ENCODE measurements around the gene MVB12B.

Gene MVB12B

DNA sequence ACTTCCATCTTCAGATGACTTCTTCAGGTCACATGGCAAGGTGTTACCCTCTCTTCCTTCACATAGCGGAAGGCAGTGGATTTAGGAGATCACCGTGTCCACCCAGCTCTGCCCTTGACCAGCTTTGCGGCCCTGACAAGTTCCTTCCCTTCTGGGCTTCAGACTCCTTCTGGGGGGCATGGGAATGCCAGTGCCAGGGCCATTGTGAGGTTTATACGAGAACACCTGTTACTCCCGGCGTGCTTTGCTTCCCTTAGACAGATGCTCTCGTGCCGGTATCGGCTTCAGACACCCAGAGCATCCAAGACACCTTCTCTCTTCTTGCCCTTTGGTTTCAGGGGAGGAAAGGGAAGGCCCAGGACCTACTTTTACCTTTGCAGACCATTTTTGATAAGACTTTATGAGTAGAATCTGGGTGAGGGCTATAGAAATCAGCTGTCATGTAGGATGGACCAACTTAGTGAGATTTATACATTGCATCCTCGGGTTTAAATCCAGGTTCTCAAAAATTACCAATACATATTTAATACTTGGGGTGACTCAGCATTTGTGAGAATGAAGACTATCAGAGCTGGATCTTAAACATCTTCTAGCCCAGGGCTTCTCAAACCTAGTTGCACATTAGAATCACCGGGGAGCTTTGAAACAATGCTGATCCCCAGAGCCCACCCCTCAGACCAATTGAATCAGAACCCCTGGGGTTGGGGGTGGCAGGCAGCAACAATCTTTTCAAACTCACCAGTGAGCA is 138.2 kb downstream of the MVB12B start:
- H3K27ac ChIP-seq: no peak overlapping the region
- TF ChIP-seq, protein P1, sequence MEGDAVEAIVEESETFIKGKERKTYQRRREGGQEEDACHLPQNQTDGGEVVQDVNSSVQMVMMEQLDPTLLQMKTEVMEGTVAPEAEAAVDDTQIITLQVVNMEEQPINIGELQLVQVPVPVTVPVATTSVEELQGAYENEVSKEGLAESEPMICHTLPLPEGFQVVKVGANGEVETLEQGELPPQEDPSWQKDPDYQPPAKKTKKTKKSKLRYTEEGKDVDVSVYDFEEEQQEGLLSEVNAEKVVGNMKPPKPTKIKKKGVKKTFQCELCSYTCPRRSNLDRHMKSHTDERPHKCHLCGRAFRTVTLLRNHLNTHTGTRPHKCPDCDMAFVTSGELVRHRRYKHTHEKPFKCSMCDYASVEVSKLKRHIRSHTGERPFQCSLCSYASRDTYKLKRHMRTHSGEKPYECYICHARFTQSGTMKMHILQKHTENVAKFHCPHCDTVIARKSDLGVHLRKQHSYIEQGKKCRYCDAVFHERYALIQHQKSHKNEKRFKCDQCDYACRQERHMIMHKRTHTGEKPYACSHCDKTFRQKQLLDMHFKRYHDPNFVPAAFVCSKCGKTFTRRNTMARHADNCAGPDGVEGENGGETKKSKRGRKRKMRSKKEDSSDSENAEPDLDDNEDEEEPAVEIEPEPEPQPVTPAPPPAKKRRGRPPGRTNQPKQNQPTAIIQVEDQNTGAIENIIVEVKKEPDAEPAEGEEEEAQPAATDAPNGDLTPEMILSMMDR (conservative IDR thresholded peaks at IDR 0.05): no peak

GRCh38 chr9:126465977-126466376 is 139.3 kb downstream of the MVB12B start:
- no peak overlapping the region for H3K27ac ChIP-seq
- TF ChIP-seq, protein P1 (conservative IDR thresholded peaks at IDR 0.05): no peak

- no peak overlapping the region for H3K27ac ChIP-seq
These were observed 141.7 kb downstream of the MVB12B start for GRCh38 chr9:126468141-126468825.

GRCh38 chr9:126470241-126470993 is 143.8 kb downstream of the MVB12B start:
- no peak overlapping the region for H3K27ac ChIP-seq
- TF ChIP-seq, protein P1 (conservative IDR thresholded peaks at IDR 0.05): no peak

More at GRCh38 chr9:126468141-126468825, 141.7 kb downstream of the MVB12B start:
- TF ChIP-seq, protein P1 (conservative IDR thresholded peaks at IDR 0.05): no peak

GRCh38 chr9:126471084-126471624 is 144.5 kb downstream of the MVB12B start:
- TF ChIP-seq, protein P1 (conservative IDR thresholded peaks at IDR 0.05): no peak
- no peak overlapping the region for H3K27ac ChIP-seq

GRCh38 chr9:126472198-126472947 is 145.7 kb downstream of the MVB12B start:
- no peak overlapping the region for H3K27ac ChIP-seq
- TF ChIP-seq, protein P1 (conservative IDR thresholded peaks at IDR 0.05): no peak
